A549 (cell line): ENCODE data around the gene ZP1. TPM values are rescaled to one million over a fixed set of nuclear protein-coding genes. Genes with fewer than 3 reads are reported as not detected.

Experiments
- ATAC-seq, 2 experiments: fragments of 200-7000 bp in 1 of 2; fragments of >200 bp in 1 of 2; cut with Nextera tagmentation in 1 of 2; cut with Tn5 transposase in 1 of 2; 3 replicates each; pipeline versions ENCODE4 v1.8.0 to v1.9.1; 2018 to 2020; ENCODE audit warnings: mild to moderate bottlenecking in 1 of 2, moderate library complexity in 1 of 2
- CTCF ChIA-PET: fragments of 300-600 bp; sonication (Branson Sonifier 250); formaldehyde crosslinking; extraction: SDS; loops from one replicate; lab custom pipeline; 2021; ENCODE audit warnings: antibody characterized with exemption, inconsistent platforms; lab: Yijun Ruan, JAX
- POLR2A ChIA-PET: fragments of 350-600 bp; formaldehyde crosslinking; extraction: SDS; loops from one replicate; lab custom pipeline; 2021; ENCODE audit warnings: antibody characterized with exemption, inconsistent platforms; lab: Yijun Ruan, JAX
- DNase-seq, 2 experiments: peaks; one replicate each; pipeline versions ENCODE4 v3.0.0 to v3.0.0-alpha.2; 2011 to 2016; ENCODE audit warnings: low read depth in 1 of 2, low spot score in 1 of 2
- FAIRE-seq: peaks from 2 replicates; lab custom pipeline; 2011; peaks lifted over from hg19 to GRCh38; lab: Jason Lieb, UNC
- H3K27ac ChIP-seq, 2 experiments: fragments of >200 bp; sonication (Bioruptor Twin); formaldehyde crosslinking; 3 replicates each; pipeline ENCODE4 v1.5.1; 2016 to 2017
- H3K4me1 ChIP-seq: fragments of >200 bp; sonication (Bioruptor Twin); formaldehyde crosslinking; 3 replicates; pipeline ENCODE4 v1.6.1; 2016
- H3K4me2 ChIP-seq: fragments of >200 bp; sonication (Bioruptor Twin); formaldehyde crosslinking; 3 replicates; pipeline ENCODE4 v1.6.1; 2016
- H3K4me3 ChIP-seq: fragments of >200 bp; sonication (Bioruptor Twin); formaldehyde crosslinking; 3 replicates; pipeline ENCODE4 v1.5.1; 2016
- H3K9me3 ChIP-seq: fragments of >200 bp; sonication (Bioruptor Twin); formaldehyde crosslinking; 3 replicates; pipeline ENCODE4 v1.6.1; 2016
- BHLHE40 ChIP-seq: IDR thresholded peaks from 2 replicates; pipeline ENCODE4 v1.6.1; 2012; ENCODE audit warnings: low read depth, low read length, inconsistent platforms
- CBX2 ChIP-seq: fragments of 200-600 bp; sonication (generic); IDR thresholded peaks from 2 replicates; pipeline ENCODE4 v1.6.1; 2016; ENCODE audit warnings: low read depth, mild to moderate bottlenecking, borderline replicate concordance
- CBX8 ChIP-seq: fragments of 200-600 bp; sonication (generic); IDR thresholded peaks from 2 replicates; pipeline ENCODE4 v1.6.1; 2016
- CEBPB ChIP-seq, 2 experiments: fragments of >200 bp in 1 of 2; sonication (Bioruptor Twin) in 1 of 2; formaldehyde crosslinking in 1 of 2; IDR thresholded peaks; 2 replicates each; pipeline ENCODE4 v1.6.1; 2012 to 2016
- CTCF ChIP-seq: fragments of >200 bp; sonication (Bioruptor Twin); formaldehyde crosslinking; IDR thresholded peaks from 3 replicates; pipeline ENCODE4 v1.5.1; 2016
- EP300 ChIP-seq, 2 experiments: fragments of >200 bp; sonication (Bioruptor Twin); formaldehyde crosslinking; IDR thresholded peaks; 2 replicates in 1 of 2; 3 replicates in 1 of 2; pipeline ENCODE4 v1.6.1; 2016 to 2017
- FOSL2 ChIP-seq, 2 experiments: fragments of 450-650 bp in 1 of 2; fragments of >200 bp in 1 of 2; sonication (Bioruptor Twin) in 1 of 2; formaldehyde crosslinking; IDR thresholded peaks; 2 replicates each; pipeline versions ENCODE4 v1.5.0 to v1.6.1; 2016 to 2020; ENCODE audit warnings: mild to moderate bottlenecking in 1 of 2, moderate library complexity in 1 of 2
- GATA3 ChIP-seq: IDR thresholded peaks from 2 replicates; pipeline ENCODE4 v1.6.1; 2012; ENCODE audit warnings: borderline replicate concordance
- HES2 ChIP-seq: fragments of >200 bp; sonication (Bioruptor Twin); formaldehyde crosslinking; IDR thresholded peaks from 2 replicates; pipeline ENCODE4 v1.6.1; 2016
- HEYL ChIP-seq: fragments of 250-450 bp; sonication (Bioruptor Pico); IDR thresholded peaks from 2 replicates; pipeline ENCODE4 v1.8.0; 2021; ENCODE audit warnings: mild to moderate bottlenecking, moderate library complexity
- HOXA7 ChIP-seq: fragments of 250-450 bp; sonication (Bioruptor Pico); IDR thresholded peaks from 2 replicates; pipeline ENCODE4 v1.5.0; 2020; ENCODE audit warnings: mild to moderate bottlenecking, moderate library complexity
- KDM1A ChIP-seq: fragments of 200-600 bp; sonication (generic); IDR thresholded peaks from 2 replicates; pipeline ENCODE4 v1.6.1; 2016; ENCODE audit warnings: low read depth, mild to moderate bottlenecking
- KDM5A ChIP-seq: fragments of 200-600 bp; sonication (generic); IDR thresholded peaks from 2 replicates; pipeline ENCODE4 v1.6.1; 2016; ENCODE audit warnings: antibody characterized with exemption, mild to moderate bottlenecking
- MAFK ChIP-seq: fragments of 450-650 bp; IDR thresholded peaks from 2 replicates; pipeline ENCODE4 v1.6.1; 2014; ENCODE audit not compliant: partially characterized antibody
- MAX ChIP-seq: IDR thresholded peaks from 2 replicates; pipeline ENCODE4 v1.6.1; 2012
- MYC ChIP-seq: IDR thresholded peaks from 2 replicates; pipeline ENCODE4 v1.6.1; 2012; ENCODE audit warnings: mild to moderate bottlenecking, inconsistent platforms, low read length, improper control_type of control experiment, borderline replicate concordance
- NFE2L2 ChIP-seq: fragments of 150-350 bp; conservative IDR thresholded peaks from 2 replicates; pipeline ENCODE4 v1.6.1; 2014; ENCODE audit warnings: low read length
- POLR2A ChIP-seq: IDR thresholded peaks from 2 replicates; pipeline ENCODE4 v1.6.1; 2012; ENCODE audit warnings: mild to moderate bottlenecking, low read length
- RAD21 ChIP-seq, 2 experiments: fragments of >200 bp in 1 of 2; sonication (Bioruptor Twin) in 1 of 2; formaldehyde crosslinking in 1 of 2; IDR thresholded peaks in 1 of 2; conservative IDR thresholded peaks in 1 of 2; 2 replicates in 1 of 2; 3 replicates in 1 of 2; pipeline ENCODE4 v1.6.1; 2012 to 2018; ENCODE audit warnings: inconsistent platforms in 1 of 2
- SMC3 ChIP-seq: fragments of >200 bp; sonication (Bioruptor Twin); formaldehyde crosslinking; IDR thresholded peaks from 3 replicates; pipeline ENCODE4 v1.6.1; 2018; ENCODE audit warnings: inconsistent platforms
- SREBF2 ChIP-seq: fragments of 450-650 bp; IDR thresholded peaks from 2 replicates; pipeline ENCODE4 v1.6.1; 2014; ENCODE audit warnings: mild to moderate bottlenecking, moderate library complexity
- TP53 ChIP-seq: fragments of 250-450 bp; sonication (Bioruptor Pico); IDR thresholded peaks from 2 replicates; pipeline ENCODE4 v1.5.0; 2021; ENCODE audit warnings: mild to moderate bottlenecking, moderate library complexity
- ZNF302 ChIP-seq: fragments of 250-450 bp; sonication (Bioruptor Pico); IDR thresholded peaks from 2 replicates; pipeline ENCODE4 v1.9.0; 2021; ENCODE audit warnings: inconsistent platforms, mild to moderate bottlenecking, moderate library complexity
- WGBS: methylation state at CpG from one replicate; pipeline ENCODE4 v1.1.6; 2017; ENCODE audit errors: missing lambda C conversion rate; 5-methylcytosine and 5-hydroxymethylcytosine counted together
- polyA plus RNA-seq, 4 experiments: library from polyadenylated mRNA; depleted of rRNA in 3 of 4; stranded (reverse); fragments of >200 nt; fragmentation: RNase III in 1 of 4; extraction: RNeasy Plus Mini Kit Qiagen cat#74134 plus additional on column Dnase treatment in 1 of 4; gene quantifications; 2 replicates in 3 of 4; 3 replicates in 1 of 4; pipeline ENCODE4 v1.2.3, GENCODE V29; 2011 to 2017

Gene ZP1
- polyA plus RNA-seq, 2 of the 4 experiments (the other 2 are of a cell fraction), result 0.06 to 0.30 TPM

- POLR2A ChIA-PET, result interaction anchor here (0.9 to 1.7 kb wide), 3 partner anchors 56 to 464 kb away, joined by 4 read pairs; partner anchors contain the start of gene VWCE
- FAIRE-seq, result no peak
- 20% methylated on average over 8 of the region's 8 CpGs for WGBS
- Histone ChIP-seq H3K27ac (no peak overlapping the region), H3K4me2 (peak overlapping the region; percentile 55; the same call in 2 of the 3 replicates), H3K4me3 (no peak overlapping the region), H3K9me3 (no peaks in the 10 kb centered on the region), H3K4me1 (no peaks in the 10 kb centered on the region)
- peak; percentile 93 to 97 for ATAC-seq
- CTCF ChIA-PET, result interaction anchor here (0.5 to 7.6 kb wide), 64 partner anchors 9 to 806 kb away, joined by 3 to 153 read pairs (median 6); partner anchors contain the start of genes CCDC86, MS4A10, MS4A15 and PGA3
- TF ChIP-seq RAD21 (conservative IDR thresholded peaks at IDR 0.05 in 1 of 2, IDR thresholded peaks at IDR 0.05 in 1 of 2), result peak; percentile 90 to 93
- TF ChIP-seq HEYL (CRISPR knock-in tag), result no peak
- no peak for TF ChIP-seq BHLHE40
- TF ChIP-seq CTCF, result peak; percentile 96
- TF ChIP-seq SREBF2, result no peak
- no peak for TF ChIP-seq CEBPB (IDR thresholded peaks at IDR 0.05)
- no peak for TF ChIP-seq HES2
- TF ChIP-seq MAFK, result no peak
- no peak for TF ChIP-seq KDM1A
- peak; percentile 90 for TF ChIP-seq SMC3
- DNase-seq, result peak; percentile 80 to 83
Measured at GRCh38 chr11:60831143-60831500, 36.2 kb upstream of the ZP1 start.

- POLR2A ChIA-PET, result interaction anchor here (1.3 to 1.7 kb wide), 2 partner anchors 56 to 463 kb away, joined by 4 read pairs; partner anchors contain the start of gene VWCE
- TF ChIP-seq EP300 (IDR thresholded peaks at IDR 0.05) (no peak), CBX2 (no peak), HOXA7 (no peak), CBX8 (no peak), FOSL2 (IDR thresholded peaks at IDR 0.05) (no peak), FOSL2 (CRISPR knock-in tag; IDR thresholded peaks at IDR 0.05) (no peak), POLR2A (no peak), TP53 (CRISPR knock-in tag) (no peak), MAX (no peak), ZNF302 (CRISPR knock-in tag) (no peak), SMC3 (no peak), NFE2L2 (no peak), KDM5A (no peak), MYC (no peak), GATA3 (no peak), HEYL (CRISPR knock-in tag) (no peak)
- CTCF ChIA-PET, result interaction anchor here (0.5 to 7.6 kb wide), 60 partner anchors 8 to 806 kb away, joined by 3 to 153 read pairs (median 6); partner anchors contain the start of genes CCDC86, MS4A10, PGA3 and PRPF19
- Histone ChIP-seq H3K27ac (no peak overlapping the region), H3K4me2 (no peak overlapping the region), H3K4me1 (no peaks in the 10 kb centered on the region), H3K4me3 (no peak overlapping the region), H3K9me3 (no peaks in the 10 kb centered on the region)
- DNase-seq (no peak), ATAC-seq (no peak), FAIRE-seq (no peak)
- WGBS, result 13% methylated on average over 7 of the region's 7 CpGs
Measured at GRCh38 chr11:60831501-60832079, 35.8 kb upstream of the ZP1 start.
